ENCODE results near the gene PGLYRP2.
A peak's percentile ranks its signal among the peaks of the same experiment; 100 is the strongest.

PGLYRP2 gene

DNA sequence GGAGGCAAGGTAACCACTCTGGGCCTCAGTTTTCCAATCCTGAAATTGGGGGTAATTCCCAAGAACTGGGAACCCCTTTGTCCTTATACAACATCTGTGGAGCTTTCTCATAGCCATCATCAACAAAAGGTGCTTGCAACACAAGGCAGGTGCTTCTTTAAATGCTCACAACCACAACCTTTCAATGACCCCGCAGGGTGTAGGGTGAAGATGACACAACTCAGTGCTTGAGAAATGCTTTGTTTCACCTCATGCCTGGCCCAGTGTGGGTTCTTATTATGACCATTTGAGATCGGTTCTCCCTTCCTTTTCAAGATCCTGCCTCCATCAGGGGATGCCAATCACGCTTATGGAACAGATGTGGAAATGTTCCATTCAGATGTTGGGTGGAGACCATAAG is 38.0 kb downstream of the PGLYRP2 start (continued):
- no peak for TF ChIP-seq ZIC2 (tag by site-specific recombination; IDR thresholded peaks at IDR 0.05)
- TF ChIP-seq ZNF239 (tag by site-specific recombination; IDR thresholded peaks at IDR 0.05): no peak
- no peak for TF ChIP-seq ZNF514 (tag by site-specific recombination; IDR thresholded peaks at IDR 0.05)

DNA sequence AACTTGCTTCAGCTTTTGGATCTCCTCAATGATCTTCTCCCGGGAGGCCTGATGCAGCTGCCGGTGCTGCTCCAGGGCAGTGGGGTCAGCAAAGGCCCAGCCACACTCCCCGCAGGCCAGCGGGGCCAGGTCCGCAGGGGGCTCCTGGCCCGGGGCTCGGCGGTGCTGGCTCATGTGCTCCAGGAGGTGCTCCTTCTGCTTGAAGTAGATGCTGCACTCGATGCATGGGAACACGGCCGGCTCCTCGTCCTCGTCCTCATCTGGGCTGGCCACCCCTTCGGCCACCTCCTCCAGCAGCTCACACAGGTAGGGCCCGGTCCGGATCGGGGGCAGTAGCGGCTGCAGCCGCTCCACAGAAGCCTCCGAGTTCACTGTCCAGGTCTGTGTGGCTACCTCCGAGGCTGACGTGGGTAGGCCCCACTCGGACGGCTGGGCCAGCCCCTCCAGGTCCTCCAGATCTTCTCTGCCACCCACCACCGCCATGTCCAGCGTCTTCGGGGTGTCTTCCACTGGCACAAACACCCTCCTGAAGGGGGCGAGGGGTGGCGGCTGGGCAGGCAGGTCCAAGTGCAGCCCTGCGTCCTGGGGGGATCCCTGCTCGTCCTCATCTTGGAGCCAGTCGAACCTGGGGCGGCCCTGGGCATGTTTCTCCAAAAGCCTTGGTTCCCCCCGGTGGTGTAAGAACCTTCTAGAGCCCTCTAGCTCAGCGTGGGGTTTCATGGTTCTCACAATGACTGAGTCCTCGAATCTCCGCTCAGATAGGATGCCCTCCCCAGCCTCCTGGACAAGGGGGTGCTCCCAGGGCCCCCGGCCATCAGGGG is 39.3 kb downstream of the PGLYRP2 start:
- H3K27ac ChIP-seq (ENCODE audit: extremely low read depth, low read depth, low read length): no peak overlapping the region
- TF ChIP-seq ZNF544 (tag by site-specific recombination; IDR thresholded peaks at IDR 0.05) (no peak), GLIS1 (tag by site-specific recombination; IDR thresholded peaks at IDR 0.05) (no peak), YY2 (tag by site-specific recombination; IDR thresholded peaks at IDR 0.05) (no peak), ZNF184 (tag by site-specific recombination; IDR thresholded peaks at IDR 0.05) (no peak), ZNF211 (tag by site-specific recombination; IDR thresholded peaks at IDR 0.05; ENCODE audit: low read depth) (no peak), ZNF394 (tag by site-specific recombination; IDR thresholded peaks at IDR 0.05; ENCODE audit: borderline replicate concordance) (no peak), ZNF677 (tag by site-specific recombination; IDR thresholded peaks at IDR 0.05) (no peak)
- TF ChIP-seq, protein P1, sequence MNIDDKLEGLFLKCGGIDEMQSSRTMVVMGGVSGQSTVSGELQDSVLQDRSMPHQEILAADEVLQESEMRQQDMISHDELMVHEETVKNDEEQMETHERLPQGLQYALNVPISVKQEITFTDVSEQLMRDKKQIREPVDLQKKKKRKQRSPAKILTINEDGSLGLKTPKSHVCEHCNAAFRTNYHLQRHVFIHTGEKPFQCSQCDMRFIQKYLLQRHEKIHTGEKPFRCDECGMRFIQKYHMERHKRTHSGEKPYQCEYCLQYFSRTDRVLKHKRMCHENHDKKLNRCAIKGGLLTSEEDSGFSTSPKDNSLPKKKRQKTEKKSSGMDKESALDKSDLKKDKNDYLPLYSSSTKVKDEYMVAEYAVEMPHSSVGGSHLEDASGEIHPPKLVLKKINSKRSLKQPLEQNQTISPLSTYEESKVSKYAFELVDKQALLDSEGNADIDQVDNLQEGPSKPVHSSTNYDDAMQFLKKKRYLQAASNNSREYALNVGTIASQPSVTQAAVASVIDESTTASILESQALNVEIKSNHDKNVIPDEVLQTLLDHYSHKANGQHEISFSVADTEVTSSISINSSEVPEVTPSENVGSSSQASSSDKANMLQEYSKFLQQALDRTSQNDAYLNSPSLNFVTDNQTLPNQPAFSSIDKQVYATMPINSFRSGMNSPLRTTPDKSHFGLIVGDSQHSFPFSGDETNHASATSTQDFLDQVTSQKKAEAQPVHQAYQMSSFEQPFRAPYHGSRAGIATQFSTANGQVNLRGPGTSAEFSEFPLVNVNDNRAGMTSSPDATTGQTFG (tag by site-specific recombination; IDR thresholded peaks at IDR 0.05; ENCODE audit: borderline replicate concordance): no peak
- TF ChIP-seq, protein P2, sequence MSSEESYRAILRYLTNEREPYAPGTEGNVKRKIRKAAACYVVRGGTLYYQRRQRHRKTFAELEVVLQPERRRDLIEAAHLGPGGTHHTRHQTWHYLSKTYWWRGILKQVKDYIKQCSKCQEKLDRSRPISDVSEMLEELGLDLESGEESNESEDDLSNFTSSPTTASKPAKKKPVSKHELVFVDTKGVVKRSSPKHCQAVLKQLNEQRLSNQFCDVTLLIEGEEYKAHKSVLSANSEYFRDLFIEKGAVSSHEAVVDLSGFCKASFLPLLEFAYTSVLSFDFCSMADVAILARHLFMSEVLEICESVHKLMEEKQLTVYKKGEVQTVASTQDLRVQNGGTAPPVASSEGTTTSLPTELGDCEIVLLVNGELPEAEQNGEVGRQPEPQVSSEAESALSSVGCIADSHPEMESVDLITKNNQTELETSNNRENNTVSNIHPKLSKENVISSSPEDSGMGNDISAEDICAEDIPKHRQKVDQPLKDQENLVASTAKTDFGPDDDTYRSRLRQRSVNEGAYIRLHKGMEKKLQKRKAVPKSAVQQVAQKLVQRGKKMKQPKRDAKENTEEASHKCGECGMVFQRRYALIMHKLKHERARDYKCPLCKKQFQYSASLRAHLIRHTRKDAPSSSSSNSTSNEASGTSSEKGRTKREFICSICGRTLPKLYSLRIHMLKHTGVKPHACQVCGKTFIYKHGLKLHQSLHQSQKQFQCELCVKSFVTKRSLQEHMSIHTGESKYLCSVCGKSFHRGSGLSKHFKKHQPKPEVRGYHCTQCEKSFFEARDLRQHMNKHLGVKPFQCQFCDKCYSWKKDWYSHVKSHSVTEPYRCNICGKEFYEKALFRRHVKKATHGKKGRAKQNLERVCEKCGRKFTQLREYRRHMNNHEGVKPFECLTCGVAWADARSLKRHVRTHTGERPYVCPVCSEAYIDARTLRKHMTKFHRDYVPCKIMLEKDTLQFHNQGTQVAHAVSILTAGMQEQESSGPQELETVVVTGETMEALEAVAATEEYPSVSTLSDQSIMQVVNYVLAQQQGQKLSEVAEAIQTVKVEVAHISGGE (tag by site-specific recombination; conservative IDR thresholded peaks at IDR 0.05; ENCODE audit: low read depth): no peak
- TF ChIP-seq, protein P3, sequence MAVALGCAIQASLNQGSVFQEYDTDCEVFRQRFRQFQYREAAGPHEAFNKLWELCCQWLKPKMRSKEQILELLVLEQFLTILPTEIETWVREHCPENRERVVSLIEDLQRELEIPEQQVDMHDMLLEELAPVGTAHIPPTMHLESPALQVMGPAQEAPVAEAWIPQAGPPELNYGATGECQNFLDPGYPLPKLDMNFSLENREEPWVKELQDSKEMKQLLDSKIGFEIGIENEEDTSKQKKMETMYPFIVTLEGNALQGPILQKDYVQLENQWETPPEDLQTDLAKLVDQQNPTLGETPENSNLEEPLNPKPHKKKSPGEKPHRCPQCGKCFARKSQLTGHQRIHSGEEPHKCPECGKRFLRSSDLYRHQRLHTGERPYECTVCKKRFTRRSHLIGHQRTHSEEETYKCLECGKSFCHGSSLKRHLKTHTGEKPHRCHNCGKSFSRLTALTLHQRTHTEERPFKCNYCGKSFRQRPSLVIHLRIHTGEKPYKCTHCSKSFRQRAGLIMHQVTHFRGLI (tag by site-specific recombination; IDR thresholded peaks at IDR 0.05): no peak
- no peaks in the 10 kb centered on the region for H3K9me3 ChIP-seq (ENCODE audit: control insufficient read depth, insufficient read depth, low read depth, low read length)
- no peak overlapping the region for H3K4me3 ChIP-seq (ENCODE audit: low read depth, low read length)
- CTCF ChIA-PET: no interaction called here
- POLR2A ChIA-PET: no interaction called here
- no peaks in the 10 kb centered on the region for H3K36me3 ChIP-seq (ENCODE audit: control insufficient read depth in 2 of 2, insufficient read depth in 1 of 2, low read length in 2 of 2)
- no peaks in the 10 kb centered on the region for H3K4me1 ChIP-seq (ENCODE audit: control insufficient read depth, insufficient read depth, low read length)

DNA sequence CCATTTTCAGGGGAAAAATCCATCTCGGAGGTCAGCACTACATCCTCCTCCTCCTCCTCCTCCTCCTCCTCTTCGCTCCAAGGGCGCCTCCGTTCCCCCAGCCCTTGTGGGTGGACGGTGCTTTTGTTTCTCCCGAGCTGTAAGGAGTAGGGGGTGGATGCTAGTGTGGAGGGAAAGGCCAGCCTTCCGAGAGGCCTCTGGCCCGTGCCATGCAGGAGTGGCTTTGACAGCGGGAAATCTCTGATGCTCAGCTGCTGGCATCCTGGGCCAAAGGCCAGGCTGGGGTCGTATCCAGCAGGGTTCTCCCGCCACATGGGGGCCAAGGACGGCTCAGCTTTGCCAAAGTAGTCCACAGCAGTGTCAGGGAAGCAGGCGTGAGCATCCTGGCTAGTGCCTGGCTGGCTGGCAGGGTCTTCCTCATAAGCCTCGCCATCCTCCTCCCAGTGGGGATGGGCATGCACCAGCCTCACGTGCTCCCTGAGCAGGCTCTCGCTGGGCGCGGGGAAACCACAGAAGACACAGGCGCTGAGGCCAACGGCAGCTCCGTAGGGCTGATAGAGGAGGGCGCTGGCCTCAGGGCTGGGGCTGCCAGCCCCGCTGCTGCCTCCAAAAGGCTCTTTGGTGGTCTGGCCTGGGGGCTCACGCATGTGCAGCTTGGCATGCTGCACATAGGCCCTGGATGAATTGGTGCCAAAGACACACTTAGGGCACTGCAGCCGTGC is 40.1 kb downstream of the PGLYRP2 start:
- ChIA-PET POLR2A (no interaction called here), CTCF (no interaction called here)
- no peaks in the 10 kb centered on the region for H3K9me3 ChIP-seq (ENCODE audit: control insufficient read depth, insufficient read depth, low read depth, low read length)
- no peaks in the 10 kb centered on the region for H3K4me1 ChIP-seq (ENCODE audit: control insufficient read depth, insufficient read depth, low read length)
- H3K4me3 ChIP-seq (ENCODE audit: low read depth, low read length): no peak overlapping the region
- H3K36me3 ChIP-seq (ENCODE audit: control insufficient read depth in 2 of 2, insufficient read depth in 1 of 2, low read length in 2 of 2): no peaks in the 10 kb centered on the region
- no peak overlapping the region for H3K27ac ChIP-seq (ENCODE audit: extremely low read depth, low read depth, low read length)
- no peak for TF ChIP-seq ZNF626 (tag by site-specific recombination; IDR thresholded peaks at IDR 0.05)
- TF ChIP-seq, protein P4, sequence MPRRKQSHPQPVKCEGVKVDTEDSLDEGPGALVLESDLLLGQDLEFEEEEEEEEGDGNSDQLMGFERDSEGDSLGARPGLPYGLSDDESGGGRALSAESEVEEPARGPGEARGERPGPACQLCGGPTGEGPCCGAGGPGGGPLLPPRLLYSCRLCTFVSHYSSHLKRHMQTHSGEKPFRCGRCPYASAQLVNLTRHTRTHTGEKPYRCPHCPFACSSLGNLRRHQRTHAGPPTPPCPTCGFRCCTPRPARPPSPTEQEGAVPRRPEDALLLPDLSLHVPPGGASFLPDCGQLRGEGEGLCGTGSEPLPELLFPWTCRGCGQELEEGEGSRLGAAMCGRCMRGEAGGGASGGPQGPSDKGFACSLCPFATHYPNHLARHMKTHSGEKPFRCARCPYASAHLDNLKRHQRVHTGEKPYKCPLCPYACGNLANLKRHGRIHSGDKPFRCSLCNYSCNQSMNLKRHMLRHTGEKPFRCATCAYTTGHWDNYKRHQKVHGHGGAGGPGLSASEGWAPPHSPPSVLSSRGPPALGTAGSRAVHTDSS (tag by site-specific recombination; IDR thresholded peaks at IDR 0.05): 0 out of 2 replicates have a peak, but pooled peaks have one; percentile 49
- no peak for TF ChIP-seq ZNF292 (tag by site-specific recombination; IDR thresholded peaks at IDR 0.05; ENCODE audit: borderline replicate concordance, low read depth)
- no peak for TF ChIP-seq ZNF423 (tag by site-specific recombination; IDR thresholded peaks at IDR 0.05)
- TF ChIP-seq KLF9 (tag by site-specific recombination; IDR thresholded peaks at IDR 0.05; ENCODE audit: low read depth): no peak
- TF ChIP-seq EGR2 (tag by site-specific recombination; IDR thresholded peaks at IDR 0.05; ENCODE audit: low read depth): peak; percentile 38; the same call in 1 of the 2 replicates
- TF ChIP-seq ZNF624 (tag by site-specific recombination; IDR thresholded peaks at IDR 0.05): no peak
- no peak for TF ChIP-seq TCF7L2 (IDR thresholded peaks at IDR 0.05; ENCODE audit: borderline replicate concordance, low read depth, low read length)
- no peak for TF ChIP-seq ZNF239 (tag by site-specific recombination; IDR thresholded peaks at IDR 0.05)
- no peak for TF ChIP-seq ZNF629 (tag by site-specific recombination; IDR thresholded peaks at IDR 0.05)
- no peak for TF ChIP-seq ZNF155 (tag by site-specific recombination; IDR thresholded peaks at IDR 0.05)
